ENCODE results near the gene GIT2.
"Not testable (repeated sequence)": the region's sequence is repeated elsewhere in the genome, so short reads cannot be mapped to it uniquely, and the experiment has no call there.

GIT2 gene

DNA sequence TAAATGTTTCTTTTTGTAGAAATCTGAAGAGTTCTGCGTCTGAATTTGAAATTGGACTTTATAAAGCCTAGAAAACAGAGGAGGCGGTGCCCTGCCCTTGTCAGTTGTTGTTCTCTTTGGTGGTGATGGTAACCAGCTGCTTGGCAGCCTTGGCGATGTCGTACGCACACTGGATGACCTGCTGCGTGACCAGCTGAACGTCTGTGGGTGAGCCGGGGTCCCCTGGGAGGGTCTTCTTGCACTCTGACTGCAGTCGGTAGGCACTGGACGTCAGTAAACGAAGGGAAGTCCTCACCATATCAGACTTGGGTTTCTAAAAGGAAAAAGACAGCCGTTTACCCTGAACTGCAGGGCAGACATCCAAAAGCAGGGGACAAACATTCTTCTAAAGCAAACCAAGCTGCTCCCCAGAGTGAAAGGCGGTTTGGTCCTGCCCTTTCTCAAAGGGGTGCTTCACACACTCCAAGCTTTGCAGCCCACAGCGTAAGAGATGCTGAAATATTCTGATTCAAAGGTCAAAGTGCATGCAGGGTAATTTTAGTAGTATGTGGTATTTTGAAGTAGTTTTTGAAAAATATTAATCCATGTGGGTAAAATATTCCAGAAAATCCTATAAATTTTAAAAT is 63.2 kb downstream of the GIT2 start:
- Histone ChIP-seq H3K4me2 (no peak overlapping the region), H4K20me1 (ENCODE audit: insufficient read depth) (no peaks in the 10 kb centered on the region), H3K36me3 (ENCODE audit: insufficient read depth) (no peaks in the 10 kb centered on the region), H3K4me1 (ENCODE audit: low read depth, poor library complexity, severe bottlenecking) (no peaks in the 10 kb centered on the region), H3K79me2 (ENCODE audit: insufficient read depth, low read depth) (no peaks in the 10 kb centered on the region), H3K9ac (no peak overlapping the region), H3K27ac (no peak overlapping the region), H3K27me3 (ENCODE audit: insufficient read depth, low read depth) (no peaks in the 10 kb centered on the region), H2AFZ (ENCODE audit: low read depth) (no peak overlapping the region), H3K4me3 (IDR thresholded peaks at IDR 0.05; ENCODE audit: insufficient read depth, low read depth, low read length) (no peak overlapping the region)
- TF ChIP-seq, protein P1, sequence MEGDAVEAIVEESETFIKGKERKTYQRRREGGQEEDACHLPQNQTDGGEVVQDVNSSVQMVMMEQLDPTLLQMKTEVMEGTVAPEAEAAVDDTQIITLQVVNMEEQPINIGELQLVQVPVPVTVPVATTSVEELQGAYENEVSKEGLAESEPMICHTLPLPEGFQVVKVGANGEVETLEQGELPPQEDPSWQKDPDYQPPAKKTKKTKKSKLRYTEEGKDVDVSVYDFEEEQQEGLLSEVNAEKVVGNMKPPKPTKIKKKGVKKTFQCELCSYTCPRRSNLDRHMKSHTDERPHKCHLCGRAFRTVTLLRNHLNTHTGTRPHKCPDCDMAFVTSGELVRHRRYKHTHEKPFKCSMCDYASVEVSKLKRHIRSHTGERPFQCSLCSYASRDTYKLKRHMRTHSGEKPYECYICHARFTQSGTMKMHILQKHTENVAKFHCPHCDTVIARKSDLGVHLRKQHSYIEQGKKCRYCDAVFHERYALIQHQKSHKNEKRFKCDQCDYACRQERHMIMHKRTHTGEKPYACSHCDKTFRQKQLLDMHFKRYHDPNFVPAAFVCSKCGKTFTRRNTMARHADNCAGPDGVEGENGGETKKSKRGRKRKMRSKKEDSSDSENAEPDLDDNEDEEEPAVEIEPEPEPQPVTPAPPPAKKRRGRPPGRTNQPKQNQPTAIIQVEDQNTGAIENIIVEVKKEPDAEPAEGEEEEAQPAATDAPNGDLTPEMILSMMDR (conservative IDR thresholded peaks at IDR 0.05; ENCODE audit: low read depth, low read length): no peak

DNA sequence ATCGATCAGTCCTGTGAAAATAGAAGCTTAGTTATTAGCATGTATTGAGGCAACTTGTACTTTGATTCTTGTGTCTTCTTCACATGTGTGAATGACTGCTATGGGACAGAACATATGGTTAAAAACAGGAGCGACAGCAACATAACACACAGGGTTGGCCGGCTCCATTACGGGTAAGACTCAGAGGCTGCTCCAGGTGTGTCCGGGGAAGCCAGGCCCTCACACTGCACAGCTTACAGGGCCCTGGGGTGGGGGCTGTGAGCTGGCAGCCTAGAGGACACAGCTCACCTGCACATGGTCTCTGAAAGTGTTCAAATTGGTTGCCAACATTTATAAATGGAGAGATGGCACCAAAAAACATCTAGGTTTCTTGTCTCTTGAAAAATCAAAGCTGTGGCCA is 65.0 kb downstream of the GIT2 start:
- H3K27ac ChIP-seq: no peak overlapping the region
- no peak overlapping the region for H3K4me3 ChIP-seq (IDR thresholded peaks at IDR 0.05; ENCODE audit: insufficient read depth, low read depth, low read length)
- H3K4me2 ChIP-seq: no peak overlapping the region
- H3K36me3 ChIP-seq (ENCODE audit: insufficient read depth): no peaks in the 10 kb centered on the region
- no peaks in the 10 kb centered on the region for H3K27me3 ChIP-seq (ENCODE audit: insufficient read depth, low read depth)
- TF ChIP-seq, protein P1 (conservative IDR thresholded peaks at IDR 0.05; ENCODE audit: low read depth, low read length): no peak
- no peak overlapping the region for H3K9ac ChIP-seq
- no peak overlapping the region for H2AFZ ChIP-seq (ENCODE audit: low read depth)
- H3K4me1 ChIP-seq (ENCODE audit: low read depth, poor library complexity, severe bottlenecking): no peaks in the 10 kb centered on the region
- no peaks in the 10 kb centered on the region for H3K79me2 ChIP-seq (ENCODE audit: insufficient read depth, low read depth)
- H4K20me1 ChIP-seq (ENCODE audit: insufficient read depth): no peaks in the 10 kb centered on the region

DNA sequence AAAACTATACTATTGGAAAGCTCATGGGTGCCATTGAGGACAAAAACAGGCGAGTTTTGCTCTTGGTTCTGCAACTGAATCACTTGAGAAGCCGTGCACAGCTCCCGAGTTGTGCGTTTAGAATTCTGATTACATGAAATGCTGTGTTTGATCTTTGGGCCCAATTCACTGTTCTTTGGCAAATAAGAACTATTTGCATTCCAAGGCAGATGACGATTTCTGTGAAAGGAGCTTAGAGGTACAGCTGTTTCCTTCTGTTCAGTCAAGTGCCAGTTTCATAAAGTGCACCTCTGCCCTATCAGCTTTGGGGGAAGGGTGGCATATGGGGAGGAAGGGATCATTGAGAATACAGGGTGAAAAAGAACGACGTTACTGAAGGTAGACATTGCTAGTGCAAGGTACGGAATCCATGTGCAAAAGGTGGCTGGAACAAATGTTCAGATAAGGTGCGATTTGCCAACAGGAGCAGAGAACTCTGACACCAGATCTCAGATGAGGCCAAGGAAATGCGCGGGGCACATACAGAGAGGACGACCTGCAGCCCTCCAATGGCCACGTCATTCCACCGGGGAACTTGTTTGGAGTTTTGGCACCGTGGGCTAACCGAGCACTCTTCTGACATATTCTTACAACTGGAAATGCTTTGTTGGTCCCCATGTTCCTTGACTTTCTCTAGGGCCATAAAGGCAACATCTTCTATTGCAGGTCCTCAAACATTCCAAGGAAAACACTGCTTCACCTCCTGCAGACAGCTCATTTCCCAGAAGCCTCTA is 66.0 kb downstream of the GIT2 start:
- H3K27me3 ChIP-seq (ENCODE audit: insufficient read depth, low read depth): no peaks in the 10 kb centered on the region
- no peak overlapping the region for H3K27ac ChIP-seq
- no peaks in the 10 kb centered on the region for H3K4me1 ChIP-seq (ENCODE audit: low read depth, poor library complexity, severe bottlenecking)
- H2AFZ ChIP-seq (ENCODE audit: low read depth): no peak overlapping the region
- H4K20me1 ChIP-seq (ENCODE audit: insufficient read depth): no peaks in the 10 kb centered on the region
- H3K4me2 ChIP-seq: no peak overlapping the region
- no peak overlapping the region for H3K9ac ChIP-seq
- TF ChIP-seq, protein P1 (conservative IDR thresholded peaks at IDR 0.05; ENCODE audit: low read depth, low read length): no peak
- H3K4me3 ChIP-seq (IDR thresholded peaks at IDR 0.05; ENCODE audit: insufficient read depth, low read depth, low read length): no peak overlapping the region
- no peaks in the 10 kb centered on the region for H3K36me3 ChIP-seq (ENCODE audit: insufficient read depth)
- H3K79me2 ChIP-seq (ENCODE audit: insufficient read depth, low read depth): no peaks in the 10 kb centered on the region

DNA sequence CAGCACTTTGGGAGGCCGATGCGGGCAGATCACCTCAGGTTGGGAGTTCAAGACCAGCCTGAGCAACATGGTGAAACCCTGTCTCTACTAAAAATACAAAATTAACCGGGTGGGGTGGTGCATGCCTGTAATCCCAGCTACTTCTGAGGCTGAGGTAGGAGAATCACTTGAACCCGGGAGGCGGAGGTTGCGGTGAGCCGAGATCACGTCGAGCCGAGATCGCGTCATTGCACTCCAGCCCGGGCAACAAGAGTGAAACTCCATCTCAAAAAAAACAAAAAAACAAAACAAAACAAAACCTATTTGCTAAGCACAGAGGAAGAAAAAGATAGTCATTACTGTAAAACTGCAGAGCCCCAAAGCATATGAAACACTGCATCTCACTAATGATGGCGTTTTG is 66.8 kb downstream of the GIT2 start:
- not testable (repeated sequence) for H3K9ac ChIP-seq; H3K27me3 ChIP-seq (ENCODE audit: insufficient read depth, low read depth); H4K20me1 ChIP-seq (ENCODE audit: insufficient read depth); H2AFZ ChIP-seq (ENCODE audit: low read depth); H3K4me2 ChIP-seq; H3K4me3 ChIP-seq (IDR thresholded peaks at IDR 0.05; ENCODE audit: insufficient read depth, low read depth, low read length); H3K27ac ChIP-seq; H3K4me1 ChIP-seq (ENCODE audit: low read depth, poor library complexity, severe bottlenecking); H3K36me3 ChIP-seq (ENCODE audit: insufficient read depth); H3K79me2 ChIP-seq (ENCODE audit: insufficient read depth, low read depth)

DNA sequence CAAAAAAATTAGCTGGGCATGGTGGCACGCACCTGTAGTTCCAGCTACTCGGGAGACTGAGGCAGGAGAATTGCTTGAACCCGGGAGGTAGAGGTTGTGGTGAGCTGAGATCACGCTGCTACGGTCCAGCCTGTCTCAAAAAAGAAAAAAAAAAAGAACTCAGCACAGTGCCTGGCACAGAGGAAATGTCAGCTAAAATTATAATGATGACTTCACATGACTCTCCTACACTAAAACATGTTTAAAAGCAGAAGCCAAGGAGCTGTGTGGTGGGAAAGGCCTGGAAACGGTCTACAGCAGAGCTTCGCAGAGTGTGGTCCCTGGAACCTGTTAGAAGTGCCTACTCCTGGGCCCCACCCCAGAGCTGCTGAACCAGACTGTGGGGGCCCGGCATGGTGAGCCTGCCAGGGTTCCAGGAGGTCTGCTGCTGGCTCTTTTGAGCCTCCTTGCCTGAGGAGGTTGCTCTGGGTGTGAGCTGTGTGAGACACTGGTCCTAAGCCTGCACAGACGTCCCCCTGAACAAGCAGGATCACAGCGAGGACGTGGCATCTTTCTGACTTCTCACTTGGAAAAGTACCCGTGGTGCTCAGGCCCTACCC is 68.0 kb downstream of the GIT2 start:
- H3K9ac ChIP-seq: no peak overlapping the region
- no peak overlapping the region for H3K4me2 ChIP-seq
- no peak overlapping the region for H3K27ac ChIP-seq
- H3K79me2 ChIP-seq (ENCODE audit: insufficient read depth, low read depth): no peaks in the 10 kb centered on the region
- no peak overlapping the region for H3K4me3 ChIP-seq (IDR thresholded peaks at IDR 0.05; ENCODE audit: insufficient read depth, low read depth, low read length)
- TF ChIP-seq, protein P1 (conservative IDR thresholded peaks at IDR 0.05; ENCODE audit: low read depth, low read length): no peak
- H4K20me1 ChIP-seq (ENCODE audit: insufficient read depth): no peaks in the 10 kb centered on the region
- no peak overlapping the region for H2AFZ ChIP-seq (ENCODE audit: low read depth)
- no peaks in the 10 kb centered on the region for H3K4me1 ChIP-seq (ENCODE audit: low read depth, poor library complexity, severe bottlenecking)
- no peaks in the 10 kb centered on the region for H3K27me3 ChIP-seq (ENCODE audit: insufficient read depth, low read depth)
- no peaks in the 10 kb centered on the region for H3K36me3 ChIP-seq (ENCODE audit: insufficient read depth)
